SK-N-SH treated with all-trans-retinoic acid at 6 μM for 48 hours (cell line): ENCODE measurements around the gene FRMD5.

ENCODE experiments used
- ATAC-seq: fragments of 200-7000 bp; cut with Tn5 transposase; 3 replicates; pipeline ENCODE4 v1.9.1; 2020; ENCODE audit warnings: mild to moderate bottlenecking, moderate library complexity
- ARNTL ChIP-seq: fragments of 450-650 bp; formaldehyde crosslinking; IDR thresholded peaks from 2 replicates; pipeline ENCODE4 v1.5.0; 2020; ENCODE audit warnings: low read depth, mild to moderate bottlenecking, moderate library complexity, borderline replicate concordance
- BACH2 ChIP-seq: fragments of 250-450 bp; sonication (Bioruptor Pico); IDR thresholded peaks from 2 replicates; pipeline ENCODE4 v1.9.0; 2021; ENCODE audit warnings: mild to moderate bottlenecking, borderline replicate concordance
- CREB5 ChIP-seq: fragments of 250-450 bp; sonication (Bioruptor Pico); IDR thresholded peaks from 2 replicates; pipeline ENCODE4 v1.5.1; 2020; ENCODE audit warnings: low read depth, mild to moderate bottlenecking, moderate library complexity
- CSDC2 ChIP-seq: fragments of 250-450 bp; sonication (Bioruptor Pico); IDR thresholded peaks from 2 replicates; pipeline ENCODE4 v1.5.0; 2020; ENCODE audit warnings: mild to moderate bottlenecking, moderate library complexity
- CSRNP3 ChIP-seq: fragments of 250-450 bp; sonication (Bioruptor Pico); IDR thresholded peaks from 2 replicates; pipeline ENCODE4 v1.5.1; 2021; ENCODE audit warnings: mild to moderate bottlenecking, moderate library complexity
- GLIS3 ChIP-seq: fragments of 250-450 bp; sonication (Bioruptor Pico); IDR thresholded peaks from 2 replicates; pipeline ENCODE4 v1.5.0; 2020; ENCODE audit warnings: mild to moderate bottlenecking, moderate library complexity
- ISL1 ChIP-seq: fragments of 250-450 bp; sonication (Bioruptor Pico); IDR thresholded peaks from 2 replicates; pipeline ENCODE4 v2.1.2; 2022; ENCODE audit warnings: mild to moderate bottlenecking, moderate library complexity
- OSR1 ChIP-seq: fragments of 250-450 bp; sonication (Bioruptor Pico); IDR thresholded peaks from 2 replicates; pipeline ENCODE4 v1.8.0; 2022; ENCODE audit warnings: moderate library complexity, mild to moderate bottlenecking, inconsistent platforms
- PATZ1 ChIP-seq: fragments of 250-450 bp; sonication (Bioruptor Pico); IDR thresholded peaks from 2 replicates; pipeline ENCODE4 v1.8.0; 2020; ENCODE audit warnings: mild to moderate bottlenecking, moderate library complexity, borderline replicate concordance
- POU6F1 ChIP-seq: fragments of 250-450 bp; sonication (Bioruptor Pico); IDR thresholded peaks from 2 replicates; pipeline ENCODE4 v1.8.0; 2021; ENCODE audit warnings: low read depth, mild to moderate bottlenecking, moderate library complexity, borderline replicate concordance
- RARB ChIP-seq: fragments of 250-450 bp; sonication (Bioruptor Pico); IDR thresholded peaks from 2 replicates; pipeline ENCODE4 v1.8.0; 2021; ENCODE audit warnings: mild to moderate bottlenecking, moderate library complexity
- TCF4 ChIP-seq: fragments of 250-450 bp; sonication (Bioruptor Pico); IDR thresholded peaks from 2 replicates; pipeline ENCODE4 v1.8.0; 2021; ENCODE audit warnings: mild to moderate bottlenecking, moderate library complexity, borderline replicate concordance
- TOX ChIP-seq: fragments of 250-450 bp; sonication (Bioruptor Pico); IDR thresholded peaks from 2 replicates; pipeline ENCODE4 v1.8.0; 2021; ENCODE audit warnings: mild to moderate bottlenecking, moderate library complexity, borderline replicate concordance
- TSHZ2 ChIP-seq: fragments of 250-450 bp; sonication (Bioruptor Pico); IDR thresholded peaks from 2 replicates; pipeline ENCODE4 v1.5.0; 2020; ENCODE audit warnings: mild to moderate bottlenecking, moderate library complexity
- ZC3H10 ChIP-seq: fragments of 250-450 bp; sonication (Bioruptor Pico); IDR thresholded peaks from 2 replicates; pipeline ENCODE4 v1.5.1; 2021; ENCODE audit warnings: mild to moderate bottlenecking, moderate library complexity
- ZFP3 ChIP-seq: fragments of 250-450 bp; sonication (Bioruptor Pico); IDR thresholded peaks from 2 replicates; pipeline ENCODE4 v1.5.0; 2020; ENCODE audit warnings: mild to moderate bottlenecking, moderate library complexity
- ZFP30 ChIP-seq: fragments of 450-650 bp; formaldehyde crosslinking; IDR thresholded peaks from 2 replicates; pipeline ENCODE4 v1.5.0; 2022; ENCODE audit warnings: mild to moderate bottlenecking, moderate library complexity
- ZNF565 ChIP-seq: fragments of 450-650 bp; formaldehyde crosslinking; conservative IDR thresholded peaks from 2 replicates; pipeline ENCODE4 v1.5.0; 2020; ENCODE audit warnings: low read depth, mild to moderate bottlenecking, moderate library complexity
- ZNF70 ChIP-seq: fragments of 450-650 bp; formaldehyde crosslinking; IDR thresholded peaks from 2 replicates; pipeline ENCODE4 v1.5.0; 2020; ENCODE audit warnings: mild to moderate bottlenecking, moderate library complexity
- ZNF8 ChIP-seq: fragments of 450-650 bp; formaldehyde crosslinking; IDR thresholded peaks from 2 replicates; pipeline ENCODE4 v1.5.0; 2020; ENCODE audit warnings: mild to moderate bottlenecking, moderate library complexity

FRMD5 gene

GRCh38 chr15:43918717-43919116, 276.4 kb downstream of the FRMD5 start (continued):
- no peak for TF ChIP-seq TOX (CRISPR knock-in tag)

GRCh38 chr15:43916326-43916660, 278.8 kb downstream of the FRMD5 start:
- ATAC-seq = no peak

GRCh38 chr15:43915631-43916325, 279.3 kb downstream of the FRMD5 start:
- no peak for ATAC-seq
- no peak for TF ChIP-seq PATZ1 (CRISPR knock-in tag)
- no peak for TF ChIP-seq ZNF8 (CRISPR knock-in tag)
- no peak for TF ChIP-seq ZFP3
- no peak for TF ChIP-seq OSR1
- no peak for TF ChIP-seq ISL1 (CRISPR knock-in tag)
- TF ChIP-seq ARNTL = no peak
- no peak for TF ChIP-seq RARB (CRISPR knock-in tag)
- no peak for TF ChIP-seq TOX (CRISPR knock-in tag)
- TF ChIP-seq POU6F1 (CRISPR knock-in tag) = no peak
- no peak for TF ChIP-seq TSHZ2 (CRISPR knock-in tag)
- TF ChIP-seq CSRNP3 (CRISPR knock-in tag) = no peak
- no peak for TF ChIP-seq GLIS3 (CRISPR knock-in tag)
- no peak for TF ChIP-seq ZNF565
- TF ChIP-seq BACH2 (CRISPR knock-in tag) = no peak

More at GRCh38 chr15:43916326-43916660, 278.8 kb downstream of the FRMD5 start:
- TF ChIP-seq ZNF565 (no peak), CREB5 (CRISPR knock-in tag) (no peak), GLIS3 (CRISPR knock-in tag) (no peak), RARB (CRISPR knock-in tag) (no peak), ARNTL (no peak), BACH2 (CRISPR knock-in tag) (no peak), CSDC2 (CRISPR knock-in tag) (no peak), ZNF70 (CRISPR knock-in tag) (no peak), CSRNP3 (CRISPR knock-in tag) (no peak), TOX (CRISPR knock-in tag) (no peak), TCF4 (no peak), ZFP3 (no peak), OSR1 (no peak), ZFP30 (CRISPR knock-in tag) (no peak), ZC3H10 (no peak), ZNF8 (CRISPR knock-in tag) (no peak), POU6F1 (CRISPR knock-in tag) (no peak)
- TF ChIP-seq, all 23 proteins: peak for 0
